Activated T-cell treated with anti-CD3 and anti-CD28 coated beads for 48 hours (primary cell): ENCODE results near the gene MPRIP.
A peak's percentile ranks its signal among the peaks of the same experiment; 100 is the strongest.

Experiments used
- DNase-seq: peaks from one replicate; pipeline ENCODE4 v3.0.0-alpha.2; 2020; ENCODE audit warnings: low read depth

Gene MPRIP

DNA sequence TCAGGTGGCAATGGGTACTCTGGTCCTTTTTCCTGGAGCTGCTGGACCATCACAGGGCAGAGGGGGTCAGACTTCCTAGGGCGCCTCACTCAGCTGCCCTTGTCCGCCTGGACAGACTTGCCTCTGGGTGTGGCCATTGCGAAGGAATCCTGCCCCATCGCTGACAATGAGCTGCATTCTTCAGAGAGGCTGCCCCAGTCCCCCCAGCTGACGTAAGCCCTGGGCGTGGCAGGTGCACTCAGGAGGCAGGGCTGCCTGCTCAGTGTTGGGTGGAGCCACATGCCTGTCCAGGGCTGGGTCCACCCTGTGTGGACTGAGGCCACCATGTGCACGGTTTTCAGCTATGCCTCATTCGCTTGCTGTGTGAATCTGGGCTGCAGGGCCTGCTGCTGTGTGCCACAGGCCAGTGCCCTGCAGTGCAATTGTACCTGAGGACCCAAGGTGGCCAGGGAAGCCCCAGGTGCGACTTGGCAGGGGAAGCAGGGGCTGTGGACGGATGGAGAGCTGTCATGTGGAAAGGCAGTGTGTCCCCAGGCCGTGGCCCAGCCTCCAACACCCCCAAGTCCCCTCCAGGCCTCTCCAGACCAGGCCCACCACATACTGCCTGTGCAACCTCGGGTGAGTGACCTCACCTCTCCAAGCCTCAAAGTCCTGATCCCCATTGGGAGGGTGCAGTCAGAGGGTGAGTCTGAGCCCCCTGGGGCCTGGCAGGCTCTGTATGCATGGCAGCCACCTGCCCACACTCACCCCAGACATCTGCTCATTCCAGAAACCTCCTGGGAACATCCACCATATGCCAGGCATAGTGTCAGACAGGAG is 14.0 kb upstream of the MPRIP start:
- no peak for DNase-seq

DNA sequence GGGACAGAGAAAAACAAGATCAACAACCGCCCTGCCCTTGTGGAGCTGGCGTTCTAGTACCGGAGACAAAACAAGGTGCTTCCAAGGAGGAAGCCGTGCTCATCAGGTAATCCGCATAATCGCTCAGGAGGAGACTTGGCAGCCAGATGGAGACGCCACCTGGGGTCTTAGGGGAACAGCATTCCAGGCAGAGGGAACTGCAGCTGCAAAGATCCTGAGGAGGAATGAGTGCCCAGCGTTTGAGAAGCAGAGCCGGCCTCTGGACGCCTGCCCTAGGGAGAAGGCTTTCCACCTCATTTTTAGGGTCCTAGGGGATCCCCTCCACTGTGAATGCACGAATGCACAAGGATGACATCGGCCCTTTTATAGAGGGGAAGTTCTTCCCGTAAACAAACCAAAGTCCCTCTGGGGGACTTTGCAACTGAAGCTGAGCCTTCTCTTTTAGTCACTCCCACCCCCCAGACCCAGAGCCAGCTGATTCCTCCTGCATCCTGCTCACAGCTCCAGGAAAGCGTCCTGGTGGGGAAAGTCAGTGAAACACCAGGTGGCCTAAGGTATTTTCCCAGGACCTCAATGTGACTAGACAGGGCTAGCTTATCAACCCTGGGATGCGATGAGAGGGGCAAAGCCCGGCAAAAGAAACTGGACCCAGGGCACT is 13.2 kb upstream of the MPRIP start:
- no peak for DNase-seq

DNA sequence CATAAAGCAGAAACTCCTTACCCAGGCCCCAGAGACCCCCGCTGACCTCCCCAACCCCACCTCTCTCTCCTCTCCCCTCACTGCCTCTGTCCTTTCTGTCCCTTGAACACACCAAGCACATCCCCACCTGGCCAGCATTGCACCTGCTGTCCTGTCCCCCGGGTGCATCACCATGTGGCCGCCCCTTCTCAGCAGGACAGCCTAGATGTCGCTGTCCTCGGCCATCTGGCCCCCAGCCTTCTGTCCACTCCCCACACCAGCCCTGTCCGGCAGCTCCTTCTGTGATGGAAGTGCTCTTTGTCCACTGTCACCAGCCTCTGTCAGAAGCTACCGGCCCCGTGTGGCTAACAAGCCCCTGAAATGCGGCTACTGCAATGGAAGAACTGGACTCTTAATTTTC is 12.3 kb upstream of the MPRIP start:
- no peak for DNase-seq

DNA sequence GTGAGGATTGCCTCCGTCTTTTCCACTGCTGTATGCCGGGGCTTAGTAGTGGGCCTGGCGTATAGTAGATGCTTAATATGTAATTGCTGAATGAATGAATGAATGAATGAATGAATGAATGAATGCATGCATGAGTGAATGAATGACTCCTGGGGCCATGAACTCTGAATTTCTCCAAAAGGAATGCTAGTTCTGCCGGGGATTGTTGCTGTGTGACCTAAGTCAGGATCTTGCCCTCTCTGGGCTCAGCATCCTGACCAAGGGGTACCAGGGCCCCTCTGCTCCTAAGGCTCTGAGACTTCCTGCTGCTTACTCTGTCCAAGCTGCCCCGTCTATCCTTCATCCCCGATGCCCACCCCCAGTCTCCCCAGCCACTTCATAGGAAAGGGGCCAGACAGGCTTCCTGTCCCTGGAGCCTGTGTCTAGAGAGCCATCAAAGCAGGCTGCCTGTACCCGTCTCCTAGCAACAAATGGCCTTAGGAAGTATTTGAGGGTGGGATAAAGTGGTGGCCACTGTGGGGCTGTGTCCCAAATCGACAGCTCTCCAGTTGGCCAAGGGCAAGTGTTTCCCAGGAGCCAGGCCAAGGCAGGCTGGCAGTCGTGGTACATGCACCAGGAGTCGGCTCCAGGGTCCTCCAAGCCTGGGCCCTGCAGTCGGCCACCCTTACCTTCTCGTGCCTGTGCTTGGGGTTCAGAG is 11.6 kb upstream of the MPRIP start:
- no peak for DNase-seq

DNA sequence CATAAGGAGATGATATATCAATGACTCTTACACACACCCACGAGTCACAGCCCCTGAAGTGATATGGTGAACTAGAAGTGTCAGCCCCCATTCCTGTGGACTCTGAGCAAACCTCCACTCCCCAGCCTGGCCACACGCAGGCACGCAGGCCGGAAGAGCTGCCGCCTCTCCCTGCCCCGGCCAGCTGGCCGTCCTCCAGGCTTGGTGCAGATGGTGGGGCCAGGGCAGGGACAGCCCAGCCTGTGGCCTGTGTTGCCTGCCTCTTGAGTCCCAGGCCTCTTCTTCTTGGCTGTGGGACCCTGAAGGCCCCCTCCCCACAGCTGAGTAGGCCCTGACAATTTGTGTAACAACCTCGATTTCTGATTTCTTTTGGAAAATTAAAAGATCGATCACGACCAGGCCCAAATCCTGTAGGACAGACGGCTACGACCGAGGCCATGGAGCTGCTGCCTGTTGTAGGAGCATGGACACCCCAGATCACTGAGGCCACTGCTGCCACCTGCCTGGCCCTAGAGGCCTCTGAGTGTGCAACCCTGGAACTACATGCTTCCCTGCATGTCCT is 10.0 kb upstream of the MPRIP start:
- no peak for DNase-seq

DNA sequence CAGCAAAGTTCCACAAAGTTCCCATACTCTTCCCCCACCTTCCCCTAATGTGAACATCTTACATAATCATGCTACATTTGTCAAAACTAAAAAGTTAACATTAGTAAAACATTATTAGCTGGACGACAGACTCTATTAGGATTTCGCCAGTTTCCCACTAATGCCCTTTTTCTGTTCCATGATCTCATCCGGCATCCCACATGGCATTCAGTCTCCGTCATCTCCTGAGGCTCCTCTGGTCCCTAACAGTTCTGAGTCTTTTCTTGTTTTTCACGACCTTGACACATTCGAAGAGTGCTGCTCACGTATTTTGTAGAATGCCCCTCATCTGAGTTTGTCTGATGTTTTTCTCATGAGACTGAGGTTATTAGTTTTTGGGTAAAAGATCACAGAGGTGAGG is 8.8 kb upstream of the MPRIP start:
- no peak for DNase-seq

DNA sequence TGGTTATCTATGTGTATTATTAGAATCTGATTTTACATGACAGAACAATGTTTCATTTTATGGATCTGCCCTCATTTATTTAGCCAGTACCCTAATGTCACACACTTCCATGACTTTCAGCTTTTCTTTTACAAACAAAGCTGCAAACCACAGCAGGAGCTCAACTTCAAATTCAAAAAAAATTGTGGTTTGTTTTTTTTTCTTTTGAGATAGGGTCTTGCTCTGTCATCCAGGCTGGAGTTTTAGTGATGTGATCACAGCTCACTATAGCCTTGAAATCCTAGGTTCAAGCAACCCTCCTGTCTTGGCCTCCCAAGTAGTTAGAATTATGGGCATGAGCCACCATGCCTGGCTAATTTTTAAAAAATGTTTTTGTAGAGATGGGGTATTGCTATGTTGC is 8.2 kb upstream of the MPRIP start:
- DNase-seq: no peak

DNA sequence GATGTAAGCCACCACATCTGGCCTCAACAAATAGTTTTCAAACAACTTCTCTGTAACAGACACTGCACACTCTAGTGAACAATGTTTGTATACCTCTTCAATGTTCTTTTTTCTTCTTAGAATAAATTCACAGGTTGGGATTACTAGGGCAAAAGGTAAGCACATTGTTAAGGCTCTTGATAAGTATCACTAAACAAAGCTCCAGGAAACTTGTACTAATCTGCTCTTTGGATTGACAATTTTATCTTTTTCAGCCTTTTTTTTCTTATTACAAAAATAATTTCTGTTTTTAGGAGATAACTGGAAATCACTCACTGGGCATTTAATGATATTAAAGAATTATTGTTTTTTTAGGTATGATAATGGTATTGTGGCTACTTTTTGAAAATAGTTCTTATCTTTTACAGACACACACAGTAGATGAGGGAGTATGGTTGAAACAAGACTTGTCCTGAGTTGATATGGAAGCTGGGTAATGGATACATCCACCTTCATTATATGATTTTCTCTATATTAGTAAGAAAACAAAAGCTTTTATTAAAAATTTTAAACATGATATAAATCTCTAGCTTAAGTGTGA is 7.7 kb upstream of the MPRIP start:
- no peak for DNase-seq

DNA sequence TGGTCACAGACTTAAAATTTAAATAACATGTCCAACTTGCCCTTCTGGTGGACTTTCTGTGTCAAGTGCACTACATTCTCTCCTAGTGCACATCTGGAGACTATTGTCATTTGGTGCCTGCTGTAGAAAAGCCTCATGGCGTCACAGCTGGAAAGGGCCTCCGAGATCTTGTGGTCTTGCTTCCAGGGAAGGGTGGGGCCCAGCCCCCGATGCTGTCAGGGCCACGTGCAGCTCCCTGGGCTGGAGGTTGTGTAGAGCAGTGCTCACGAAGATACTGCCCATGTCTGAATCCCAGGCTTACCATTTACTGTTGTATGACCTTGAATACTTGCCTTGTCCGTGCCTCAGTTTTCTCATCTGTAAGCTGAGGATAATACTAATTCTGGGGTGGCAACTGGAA is 6.8 kb upstream of the MPRIP start:
- DNase-seq: no peak

DNA sequence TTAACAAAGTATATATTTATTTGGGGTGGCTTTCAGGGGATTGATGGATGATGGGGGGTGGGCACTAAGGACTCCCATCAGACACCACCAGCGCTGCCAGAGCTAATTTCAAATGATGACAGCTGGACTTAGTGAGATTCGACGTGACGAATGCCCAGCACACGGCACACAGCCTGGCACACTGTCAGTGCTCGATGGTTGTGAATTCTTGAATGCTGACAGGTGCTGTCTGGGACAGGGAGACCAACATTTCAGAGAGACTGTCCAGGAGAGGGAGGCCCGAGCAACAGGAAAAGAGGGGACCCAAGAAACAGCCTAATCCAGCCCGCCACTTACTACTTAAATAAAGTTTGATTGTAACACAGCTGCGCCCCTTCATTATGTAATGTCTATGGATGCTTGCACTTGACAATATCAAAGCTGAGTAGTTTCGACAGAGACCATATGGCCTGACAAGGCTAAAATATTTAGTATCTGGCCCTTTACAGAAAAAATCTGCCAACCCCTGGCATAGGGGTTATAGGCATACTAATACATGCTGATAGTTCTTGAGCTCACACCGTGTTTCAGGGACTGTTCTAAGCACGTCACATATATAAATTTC is 6.2 kb upstream of the MPRIP start:
- no peak for DNase-seq

DNA sequence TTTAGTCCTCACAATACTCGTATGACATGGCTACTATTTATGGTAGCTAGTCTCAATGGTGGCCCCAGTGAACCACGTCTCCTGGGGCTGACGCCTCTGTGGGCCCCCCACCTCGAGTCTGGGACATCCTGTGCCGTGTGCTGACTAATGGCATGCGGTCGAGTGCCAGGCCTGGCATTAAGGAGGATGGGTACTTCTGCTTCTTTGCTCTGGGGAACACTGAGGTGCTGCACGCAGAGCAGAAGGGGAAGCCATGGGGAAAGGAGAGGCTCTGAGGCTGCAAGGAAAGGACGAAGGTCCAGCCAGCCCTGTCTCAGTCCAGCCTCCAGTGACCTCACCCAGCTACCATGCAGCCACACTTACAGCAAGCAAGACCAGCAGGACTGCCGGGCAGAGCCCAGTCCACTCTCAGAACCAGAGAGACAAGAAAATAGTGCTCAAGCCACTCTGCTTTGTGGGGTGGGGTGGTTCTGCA is 5.7 kb upstream of the MPRIP start:
- no peak for DNase-seq

DNA sequence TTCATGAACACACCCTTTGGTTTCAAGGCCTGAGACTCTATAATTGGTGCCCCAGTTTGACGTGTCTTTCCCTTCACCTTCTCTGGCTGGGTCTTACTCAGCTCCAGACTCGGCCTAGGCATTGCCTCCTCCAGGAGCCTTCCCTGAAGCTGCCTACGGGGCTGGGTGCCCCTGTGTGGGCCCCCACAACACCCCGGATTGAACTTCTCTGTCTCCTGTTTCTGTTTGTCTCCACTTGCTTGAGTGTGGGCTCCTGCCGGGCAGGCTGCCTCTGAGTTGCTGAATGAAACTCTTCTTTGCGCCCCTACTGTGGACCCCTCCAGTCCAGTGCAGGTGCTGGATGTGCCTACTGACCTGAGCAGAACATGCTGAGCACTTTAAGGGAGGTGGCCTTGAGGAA is 2.3 kb upstream of the MPRIP start:
- DNase-seq: no peak

DNA sequence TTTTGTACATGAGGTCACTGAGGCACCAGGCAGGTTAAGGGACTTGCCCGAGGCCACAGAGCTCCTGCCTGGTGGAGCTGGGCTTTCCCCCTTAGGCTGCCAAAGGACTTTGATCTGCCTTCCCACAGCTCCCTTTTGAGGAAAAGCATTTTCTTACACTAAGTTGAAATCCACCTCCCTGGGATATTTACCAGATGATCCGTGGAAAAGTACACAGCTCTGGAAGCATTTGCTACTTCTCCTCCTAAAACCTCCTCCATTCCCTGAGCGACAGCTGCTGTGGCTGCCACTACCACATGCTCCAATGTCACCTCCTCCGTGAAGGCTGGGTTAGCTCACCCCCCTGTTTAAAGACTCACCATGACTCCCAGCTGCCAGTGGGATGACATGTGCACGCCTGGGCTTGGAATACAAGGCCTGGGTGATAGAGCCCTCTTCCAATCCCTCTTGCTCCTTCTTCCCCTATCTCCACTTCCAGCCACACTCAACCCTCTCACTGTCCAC is 1.2 kb upstream of the MPRIP start:
- no peak for DNase-seq

DNA sequence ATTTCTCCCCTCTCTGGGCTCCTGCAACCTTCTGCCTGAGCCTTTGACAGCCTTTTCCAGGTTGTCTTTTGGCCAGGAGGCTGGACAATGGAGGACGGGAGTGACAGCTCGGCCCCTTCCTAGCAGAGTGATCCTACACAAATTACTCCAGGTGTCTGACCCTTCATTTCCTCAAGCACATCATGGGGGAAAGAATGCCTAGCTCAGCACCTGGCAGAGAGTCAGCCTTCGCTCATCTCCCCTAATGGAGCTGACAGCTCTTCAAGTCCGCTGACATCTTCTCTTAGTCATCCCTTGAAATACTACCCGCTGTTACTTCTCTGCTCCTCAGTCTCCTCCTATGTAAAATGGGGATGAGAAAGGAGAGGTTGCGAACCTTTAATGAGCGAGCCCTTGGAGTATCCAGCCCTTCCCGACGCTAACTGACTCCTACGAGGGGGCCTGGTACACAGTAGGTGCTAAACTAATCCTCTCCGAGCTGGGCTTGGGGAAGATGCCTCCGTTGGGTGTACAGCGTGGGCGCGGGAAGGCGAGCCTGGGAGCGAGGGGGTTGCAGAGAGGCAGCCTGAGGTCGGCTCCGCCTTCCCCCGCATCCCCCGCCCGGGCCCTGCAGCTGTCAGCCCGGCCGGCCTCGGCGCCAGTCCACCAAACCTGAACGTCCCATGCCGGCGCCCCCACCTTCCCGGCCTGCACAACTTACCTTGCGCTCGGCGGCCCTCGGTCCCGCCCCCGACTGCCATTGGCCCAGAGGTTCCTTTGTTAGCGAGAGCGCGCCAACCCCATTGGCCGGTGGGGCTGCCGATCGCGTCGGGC is 480 bp upstream of the MPRIP start:
- DNase-seq: peak; percentile 97

DNA sequence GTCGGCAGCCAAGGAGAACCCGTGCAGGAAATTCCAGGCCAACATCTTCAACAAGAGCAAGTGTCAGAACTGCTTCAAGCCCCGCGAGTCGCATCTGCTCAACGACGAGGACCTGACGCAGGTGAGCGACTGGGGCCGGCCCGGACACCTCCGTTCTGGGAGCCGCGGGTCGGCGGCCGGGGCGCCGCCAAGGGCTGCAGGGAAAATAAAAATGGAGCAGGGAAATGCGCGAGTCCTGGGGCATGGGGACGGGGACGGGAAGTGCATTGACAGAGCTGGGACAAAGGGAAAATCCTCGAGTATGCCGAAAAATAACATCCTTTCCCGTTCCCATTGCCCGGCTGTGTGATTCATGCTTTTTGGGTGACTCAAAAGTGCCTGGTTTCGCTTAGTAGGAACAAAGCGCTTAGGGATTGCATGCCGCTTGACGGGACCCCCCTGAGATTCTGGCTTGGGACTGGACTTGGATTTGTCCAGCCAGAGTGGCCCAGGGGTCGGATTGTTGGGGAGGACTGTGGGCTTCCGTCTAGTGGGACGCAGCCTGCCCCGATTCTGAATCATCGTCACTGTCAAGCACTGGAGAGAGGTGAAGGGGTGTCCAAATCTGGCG is 699 bp downstream of the MPRIP start:
- DNase-seq: no peak

DNA sequence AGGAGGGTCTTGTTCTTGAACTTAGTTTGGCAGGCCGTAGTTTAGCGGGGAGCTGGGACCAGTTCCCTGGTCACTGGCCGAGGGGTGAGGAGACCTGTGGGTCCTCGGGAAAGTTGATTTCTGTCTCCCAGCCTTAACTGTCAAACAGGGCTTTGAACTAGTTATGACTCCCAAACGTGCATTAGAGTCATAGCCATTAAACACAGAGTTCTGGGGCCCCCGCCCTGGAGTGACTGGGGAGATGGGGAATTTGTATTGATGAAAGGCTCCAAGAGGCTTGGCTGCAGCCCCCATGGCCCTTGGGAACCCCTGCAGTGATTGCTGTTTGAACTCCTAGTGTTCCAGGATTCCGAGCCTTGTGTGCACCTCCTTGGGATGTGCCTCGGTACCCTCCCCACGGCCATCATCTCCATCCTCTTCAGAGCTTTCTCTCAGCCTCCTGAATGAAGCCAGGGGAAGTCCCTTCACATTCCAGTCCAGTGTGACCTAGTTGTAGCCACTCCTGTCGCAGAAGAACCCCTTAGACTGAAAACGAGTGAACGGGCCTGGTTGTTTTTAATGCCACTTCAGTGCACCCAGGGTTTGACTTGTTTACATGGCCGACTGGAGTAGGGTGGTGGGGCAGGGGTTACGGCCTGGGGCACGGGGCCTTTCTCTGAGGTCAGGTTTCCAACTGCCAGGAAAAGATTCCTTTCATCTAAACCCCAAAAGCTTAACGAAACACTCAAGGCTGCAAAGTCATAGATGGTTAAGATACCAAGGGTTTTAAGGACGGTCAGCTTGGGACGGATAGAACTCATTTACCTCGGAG is 1.4 kb downstream of the MPRIP start:
- DNase-seq: no peak

DNA sequence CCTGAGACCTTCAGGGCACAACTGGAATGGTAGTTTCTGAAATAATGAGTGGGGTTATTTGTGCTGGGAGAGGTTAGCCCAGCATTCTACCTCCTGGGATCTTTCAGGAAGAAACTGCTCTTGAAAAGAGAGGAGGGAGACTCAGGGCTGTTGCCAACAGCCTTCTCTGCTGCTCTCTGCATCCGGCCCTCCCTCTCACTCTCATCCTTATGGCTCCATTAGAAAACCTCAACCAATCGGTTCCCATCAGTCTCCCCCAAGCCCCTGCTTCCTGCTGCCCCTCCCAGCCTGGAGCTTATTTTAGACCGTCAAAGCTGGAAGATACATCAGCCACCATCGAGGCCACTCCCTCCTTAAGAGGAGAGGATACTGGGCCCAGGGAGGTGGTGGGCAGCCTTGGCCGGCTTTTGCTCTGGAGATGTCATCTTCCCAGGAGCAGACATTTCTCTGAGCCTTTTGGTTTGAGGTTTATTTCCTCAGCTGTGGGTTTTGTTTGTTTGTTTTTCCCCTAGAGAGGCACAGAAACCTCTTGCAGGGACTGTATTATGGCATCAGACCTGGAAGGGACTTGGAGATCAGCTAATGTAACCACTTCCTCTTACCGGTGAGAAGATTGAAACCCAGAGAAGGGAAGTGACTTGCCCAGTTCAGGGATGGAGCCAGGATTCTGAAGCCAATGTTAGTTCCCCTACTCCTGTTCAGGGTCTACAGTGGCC is 2.7 kb downstream of the MPRIP start:
- no peak for DNase-seq

DNA sequence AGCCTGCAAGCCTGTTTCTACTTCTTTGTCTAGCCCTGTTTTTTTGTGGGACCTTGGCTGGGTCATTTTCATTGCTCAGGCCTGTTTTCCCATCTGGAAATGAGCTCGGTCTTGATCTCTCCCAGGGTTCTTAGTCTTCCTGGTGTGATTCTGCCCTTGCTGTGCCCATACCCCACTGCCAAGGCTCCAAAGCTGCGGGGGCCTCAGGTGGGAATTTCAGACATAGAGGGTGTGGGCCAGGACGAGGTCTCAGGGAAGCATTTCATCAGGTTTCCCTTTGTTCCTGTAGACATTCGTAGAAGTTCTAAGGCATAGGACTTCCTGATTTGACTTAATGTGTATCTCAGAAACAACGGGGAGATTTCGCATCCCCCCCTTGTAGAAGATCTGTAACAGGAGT is 5.8 kb downstream of the MPRIP start:
- no peak for DNase-seq
